Measurements from ENCODE around the gene PDZRN4.

DNA sequence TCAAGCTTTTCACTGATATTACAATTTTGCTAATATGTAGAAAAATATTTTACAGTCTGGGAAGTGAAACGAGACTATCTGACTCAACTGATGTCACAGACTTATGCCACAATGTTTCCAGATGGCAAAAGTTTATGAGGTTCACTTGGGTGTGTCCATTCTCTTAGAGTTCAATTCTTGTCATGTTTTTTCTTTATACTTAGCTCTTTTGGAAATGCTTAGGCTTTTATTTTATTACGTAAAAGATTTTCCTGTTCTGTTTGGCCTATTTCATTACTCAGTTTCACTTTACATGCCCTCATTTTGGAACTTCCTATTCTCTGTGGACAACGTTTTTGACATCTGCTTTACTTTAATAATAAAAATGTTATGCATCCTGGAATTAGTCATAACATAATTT is 2.1 kb upstream of the PDZRN4 start:
- TF ChIP-seq EZH2 (IDR thresholded peaks at IDR 0.05; ENCODE audit: borderline replicate concordance, low read depth, low read length, severe bottlenecking) (no peak), CTCF (IDR thresholded peaks at IDR 0.05; ENCODE audit: extremely low read depth in 1 of 2, insufficient read depth in 1 of 2, low read depth in 1 of 2, low read length in 2 of 2) (no peak), POLR2AphosphoS5 (IDR thresholded peaks at IDR 0.05; ENCODE audit: insufficient read depth, low read depth, low read length) (no peak), POLR2A (IDR thresholded peaks at IDR 0.05; ENCODE audit: low read depth, low read length) (no peak), GATA2 (IDR thresholded peaks at IDR 0.05; ENCODE audit: insufficient read depth, insufficient read length, low read depth, low read length) (no peak), JUN (IDR thresholded peaks at IDR 0.05; ENCODE audit: borderline replicate concordance, insufficient read depth, insufficient read length, low read depth) (no peak), MYC (IDR thresholded peaks at IDR 0.05; ENCODE audit: low read depth, low read length) (no peak), FOS (IDR thresholded peaks at IDR 0.05; ENCODE audit: borderline replicate concordance, insufficient read depth, low read length) (no peak)
- TF ChIP-seq, protein P1, sequence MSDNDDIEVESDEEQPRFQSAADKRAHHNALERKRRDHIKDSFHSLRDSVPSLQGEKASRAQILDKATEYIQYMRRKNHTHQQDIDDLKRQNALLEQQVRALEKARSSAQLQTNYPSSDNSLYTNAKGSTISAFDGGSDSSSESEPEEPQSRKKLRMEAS (IDR thresholded peaks at IDR 0.05; ENCODE audit: insufficient read depth, insufficient read length), result no peak
